ENCODE results near the gene CDK17.

DNA sequence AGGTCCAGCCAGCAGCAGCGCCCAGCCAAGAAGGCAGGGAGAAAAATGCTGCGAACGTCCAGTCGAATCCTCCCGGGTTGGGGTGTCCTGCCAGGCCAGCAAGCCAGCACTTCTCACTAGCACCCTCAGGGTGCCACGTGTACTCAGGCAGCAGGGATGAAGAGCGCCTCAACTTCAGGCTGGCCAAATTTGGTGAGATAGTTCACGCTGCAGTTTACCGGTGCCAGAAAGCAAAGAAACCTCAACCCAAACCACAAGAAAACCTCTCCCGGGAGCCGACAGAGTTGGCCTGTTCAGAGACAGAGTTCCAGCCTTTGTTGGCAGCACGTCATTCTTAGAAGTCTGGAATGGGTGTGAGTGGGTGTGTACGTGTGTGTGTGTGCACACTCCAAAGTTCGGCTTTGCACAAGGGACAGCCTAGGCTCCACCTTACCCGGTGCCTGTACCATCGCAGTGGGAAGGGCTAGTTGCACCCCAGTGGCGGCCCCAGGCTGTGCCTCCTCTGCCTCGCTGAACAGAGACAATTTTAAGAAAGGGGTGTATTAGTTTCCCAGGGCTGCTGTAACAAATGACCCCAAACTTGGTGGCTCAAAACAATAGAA lies 163.9 kb downstream of the CDK17 start:
- TF ChIP-seq, protein P1, sequence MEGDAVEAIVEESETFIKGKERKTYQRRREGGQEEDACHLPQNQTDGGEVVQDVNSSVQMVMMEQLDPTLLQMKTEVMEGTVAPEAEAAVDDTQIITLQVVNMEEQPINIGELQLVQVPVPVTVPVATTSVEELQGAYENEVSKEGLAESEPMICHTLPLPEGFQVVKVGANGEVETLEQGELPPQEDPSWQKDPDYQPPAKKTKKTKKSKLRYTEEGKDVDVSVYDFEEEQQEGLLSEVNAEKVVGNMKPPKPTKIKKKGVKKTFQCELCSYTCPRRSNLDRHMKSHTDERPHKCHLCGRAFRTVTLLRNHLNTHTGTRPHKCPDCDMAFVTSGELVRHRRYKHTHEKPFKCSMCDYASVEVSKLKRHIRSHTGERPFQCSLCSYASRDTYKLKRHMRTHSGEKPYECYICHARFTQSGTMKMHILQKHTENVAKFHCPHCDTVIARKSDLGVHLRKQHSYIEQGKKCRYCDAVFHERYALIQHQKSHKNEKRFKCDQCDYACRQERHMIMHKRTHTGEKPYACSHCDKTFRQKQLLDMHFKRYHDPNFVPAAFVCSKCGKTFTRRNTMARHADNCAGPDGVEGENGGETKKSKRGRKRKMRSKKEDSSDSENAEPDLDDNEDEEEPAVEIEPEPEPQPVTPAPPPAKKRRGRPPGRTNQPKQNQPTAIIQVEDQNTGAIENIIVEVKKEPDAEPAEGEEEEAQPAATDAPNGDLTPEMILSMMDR (IDR thresholded peaks at IDR 0.05), result no peak
- TF ChIP-seq POLR2A (IDR thresholded peaks at IDR 0.05), result no peak

Measured in thyroid gland (tissue), 4 donors.